ENCODE results near the gene EYA2. TPM values are rescaled to one million over a fixed set of nuclear protein-coding genes. Genes with fewer than 3 reads are reported as not detected.

The EYA2 gene
- total RNA-seq, 1 experiment from 2014 or later: not detected

GRCh38 chr20:47008842-47009518, 114.3 kb downstream of the EYA2 start:
- TF ChIP-seq CTCF (IDR thresholded peaks at IDR 0.05; ENCODE audit: unreplicated experiment): no peak
- no TSS peak for BruUV-seq (replicated peaks)
- Mint-ChIP-seq H3K27me3 (ENCODE audit: insufficient read depth, unreplicated experiment) (peaks cover 10% of the 10 kb centered on the region), H3K9me3 (ENCODE audit: unreplicated experiment) (no peaks in the 10 kb centered on the region), H3K4me3 (ENCODE audit: unreplicated experiment) (no peak overlapping the region), H3K27ac (ENCODE audit: low read depth, unreplicated experiment) (no peak overlapping the region), H3K4me1 (ENCODE audit: insufficient read depth, unreplicated experiment) (no peaks in the 10 kb centered on the region), H3K36me3 (ENCODE audit: insufficient read depth, unreplicated experiment) (peaks cover 3% of the 10 kb centered on the region)
- intact Hi-C loops (cut with micrococcal nuclease): no loop called here
- POLR2A ChIA-PET: no interaction called here
- CTCF ChIA-PET: no interaction called here
- no peak for DNase-seq (ENCODE audit: unreplicated experiment)

- no peak for TF ChIP-seq CTCF (IDR thresholded peaks at IDR 0.05; ENCODE audit: unreplicated experiment)
- Mint-ChIP-seq H3K27me3 (ENCODE audit: insufficient read depth, unreplicated experiment) (peaks cover 18% of the 10 kb centered on the region), H3K4me1 (ENCODE audit: insufficient read depth, unreplicated experiment) (no peaks in the 10 kb centered on the region), H3K27ac (ENCODE audit: low read depth, unreplicated experiment) (no peak overlapping the region), H3K36me3 (ENCODE audit: insufficient read depth, unreplicated experiment) (no peaks in the 10 kb centered on the region), H3K9me3 (ENCODE audit: unreplicated experiment) (no peaks in the 10 kb centered on the region), H3K4me3 (ENCODE audit: unreplicated experiment) (no peak overlapping the region)
- intact Hi-C loops (cut with micrococcal nuclease): no loop called here
- BruUV-seq (replicated peaks): no TSS peak
- DNase-seq (ENCODE audit: unreplicated experiment): no peak
- CTCF ChIA-PET: interaction anchor here (0.7 kb wide), 1 partner anchor 195 kb away, joined by 3 read pairs; no protein-coding TSS in a partner anchor
- POLR2A ChIA-PET: no interaction called here
Observed at GRCh38 chr20:47009784-47010183, 115.1 kb downstream of the EYA2 start.

DNA sequence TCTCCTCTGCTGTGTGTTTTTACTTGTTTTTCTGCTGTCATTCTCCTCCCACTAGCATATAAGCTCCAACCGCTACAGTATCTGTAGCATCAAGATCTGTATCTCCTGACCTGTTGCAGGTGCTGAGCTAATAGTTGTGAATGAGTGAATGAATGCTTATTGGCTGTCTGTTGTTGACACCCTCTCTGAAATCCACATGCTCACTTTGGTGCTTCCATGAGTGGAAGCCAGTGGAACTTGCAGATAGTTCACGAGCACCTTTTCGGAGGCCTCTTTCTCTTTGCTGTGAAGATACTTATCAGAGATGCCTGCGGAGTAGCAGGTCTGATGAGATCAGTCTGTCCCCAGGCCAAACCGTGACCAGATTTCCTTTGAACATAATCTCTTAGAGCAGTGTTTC, 117.3 kb downstream of the EYA2 start:
- POLR2A ChIA-PET: no interaction called here
- no peak for DNase-seq (ENCODE audit: unreplicated experiment)
- Mint-ChIP-seq H3K9me3 (ENCODE audit: unreplicated experiment) (no peaks in the 10 kb centered on the region), H3K27ac (ENCODE audit: low read depth, unreplicated experiment) (no peak overlapping the region), H3K4me3 (ENCODE audit: unreplicated experiment) (no peak overlapping the region), H3K36me3 (ENCODE audit: insufficient read depth, unreplicated experiment) (peaks cover 5% of the 10 kb centered on the region), H3K27me3 (ENCODE audit: insufficient read depth, unreplicated experiment) (peaks cover 40% of the 10 kb centered on the region), H3K4me1 (ENCODE audit: insufficient read depth, unreplicated experiment) (no peaks in the 10 kb centered on the region)
- BruUV-seq (replicated peaks): no TSS peak
- no peak for TF ChIP-seq CTCF (IDR thresholded peaks at IDR 0.05; ENCODE audit: unreplicated experiment)
- intact Hi-C loops (cut with micrococcal nuclease): no loop called here
- CTCF ChIA-PET: no interaction called here

DNA sequence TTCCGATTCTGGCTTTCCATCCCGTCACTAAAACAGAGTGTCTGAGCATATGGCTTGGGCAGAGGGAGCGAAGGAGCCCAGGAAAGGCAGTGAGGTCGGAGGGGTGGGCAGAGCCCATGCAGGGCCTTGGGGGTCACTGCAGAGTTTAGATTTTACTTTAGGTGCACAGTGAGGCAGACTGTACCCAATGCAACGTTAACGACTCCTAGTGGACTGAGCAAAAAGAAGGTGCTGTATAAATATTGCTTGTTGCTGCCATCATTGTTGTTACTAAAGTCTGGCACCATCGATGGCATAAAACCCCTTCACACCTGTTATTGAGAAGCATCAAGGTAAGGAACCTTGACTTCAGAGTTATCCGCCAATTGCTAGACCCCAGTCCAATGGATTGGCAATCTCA, 119.0 kb downstream of the EYA2 start:
- ChIA-PET POLR2A (no interaction called here), CTCF (no interaction called here)
- DNase-seq (ENCODE audit: unreplicated experiment): no peak
- H3K4me3 Mint-ChIP-seq (ENCODE audit: unreplicated experiment): no peak overlapping the region
- H3K27ac Mint-ChIP-seq (ENCODE audit: low read depth, unreplicated experiment): no peak overlapping the region
- peaks cover 42% of the 10 kb centered on the region for H3K27me3 Mint-ChIP-seq (ENCODE audit: insufficient read depth, unreplicated experiment)
- H3K4me1 Mint-ChIP-seq (ENCODE audit: insufficient read depth, unreplicated experiment): no peaks in the 10 kb centered on the region
- peaks cover 5% of the 10 kb centered on the region for H3K36me3 Mint-ChIP-seq (ENCODE audit: insufficient read depth, unreplicated experiment)
- H3K9me3 Mint-ChIP-seq (ENCODE audit: unreplicated experiment): no peaks in the 10 kb centered on the region
- BruUV-seq (replicated peaks): no TSS peak
- no peak for TF ChIP-seq CTCF (IDR thresholded peaks at IDR 0.05; ENCODE audit: unreplicated experiment)
- intact Hi-C loops (cut with micrococcal nuclease): no loop called here

Data from MCF 10A (cell line).